Mesothelial cell of epicardium (in vitro differentiated cells): Measurements from ENCODE around the gene ABL2. TPM values are rescaled to one million over a fixed set of nuclear protein-coding genes. Genes with fewer than 3 reads are reported as not detected.

Experiments
- DNase-seq, 2 experiments: peaks; one replicate each; pipeline ENCODE4 v3.0.0; 2021; ENCODE audit warnings: low spot score in 2 of 2; ENCODE audit not compliant: unreplicated experiment in 2 of 2
- H3K27ac Mint-ChIP-seq: 2 replicates; pipeline ENCODE4 v1.8.0; 2021; ENCODE audit warnings: mixed read lengths
- H3K27me3 Mint-ChIP-seq: 2 replicates; pipeline ENCODE4 v1.8.0; 2021; ENCODE audit warnings: low read depth, mixed read lengths
- H3K36me3 Mint-ChIP-seq: 2 replicates; pipeline ENCODE4 v1.8.0; 2021; ENCODE audit warnings: mixed read lengths
- H3K4me1 Mint-ChIP-seq: 2 replicates; pipeline ENCODE4 v1.8.0; 2021; ENCODE audit warnings: mixed read lengths
- H3K4me3 Mint-ChIP-seq: 2 replicates; pipeline ENCODE4 v1.8.0; 2021; ENCODE audit warnings: mild to moderate bottlenecking, moderate library complexity, mixed read lengths
- H3K9me3 Mint-ChIP-seq: 2 replicates; pipeline ENCODE4 v1.8.0; 2021; ENCODE audit warnings: mixed read lengths
- CTCF ChIP-seq: fragments of 200-600 bp; sonication (generic); IDR thresholded peaks from one replicate; pipeline ENCODE4 v1.5.0; 2021; ENCODE audit warnings: antibody characterized with exemption; ENCODE audit not compliant: unreplicated experiment
- total RNA-seq: library from RNA; stranded (reverse); gene quantifications from 3 replicates; pipeline ENCODE4 v1.2.1, GENCODE V29; 2021

Gene ABL2
- total RNA-seq, 1 donor from 2014 or later, result 23.7 TPM

DNA sequence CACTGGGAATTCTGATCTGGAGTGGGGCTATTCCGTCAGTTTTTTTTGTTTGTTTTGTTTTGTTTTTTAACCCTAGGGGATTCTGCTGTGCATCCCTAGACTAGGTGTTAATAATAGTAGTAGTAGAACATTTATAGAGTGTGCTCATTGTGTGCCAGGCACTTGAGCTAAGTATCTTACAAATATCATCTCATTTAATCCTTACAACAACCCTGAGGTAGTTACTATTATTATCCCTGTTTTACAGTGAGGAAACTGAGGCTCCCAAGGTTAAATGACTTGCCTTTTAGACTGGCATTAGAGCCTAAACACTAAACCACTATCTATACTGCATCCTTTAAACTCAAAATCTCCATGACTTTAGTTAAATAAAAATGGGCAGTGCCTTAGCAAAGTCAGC, 125.5 kb downstream of the ABL2 start:
- TF ChIP-seq CTCF, result no peak
- no peak overlapping the region for H3K4me3 Mint-ChIP-seq
- no peaks in the 10 kb centered on the region for H3K9me3 Mint-ChIP-seq
- peaks cover 9% of the 10 kb centered on the region for H3K4me1 Mint-ChIP-seq
- no peaks in the 10 kb centered on the region for H3K27me3 Mint-ChIP-seq
- H3K27ac Mint-ChIP-seq, result no peak overlapping the region
- peaks cover 19% of the 10 kb centered on the region for H3K36me3 Mint-ChIP-seq
- DNase-seq, result no peak

- H3K9me3 Mint-ChIP-seq, result no peaks in the 10 kb centered on the region
- DNase-seq, result no peak
- no peak overlapping the region for H3K4me3 Mint-ChIP-seq
- no peak overlapping the region for H3K27ac Mint-ChIP-seq
- TF ChIP-seq CTCF, result no peak
- peaks cover 17% of the 10 kb centered on the region for H3K36me3 Mint-ChIP-seq
- no peaks in the 10 kb centered on the region for H3K27me3 Mint-ChIP-seq
- H3K4me1 Mint-ChIP-seq, result peaks cover 9% of the 10 kb centered on the region
Observed at GRCh38 chr1:179101566-179101965, 127.9 kb downstream of the ABL2 start.

GRCh38 chr1:179099891-179100290, 129.6 kb downstream of the ABL2 start:
- Mint-ChIP-seq H3K27ac (no peak overlapping the region), H3K27me3 (no peaks in the 10 kb centered on the region), H3K4me1 (peaks cover 2% of the 10 kb centered on the region), H3K4me3 (no peak overlapping the region), H3K36me3 (peaks cover 25% of the 10 kb centered on the region), H3K9me3 (no peaks in the 10 kb centered on the region)
- no peak for DNase-seq
- no peak for TF ChIP-seq CTCF

DNA sequence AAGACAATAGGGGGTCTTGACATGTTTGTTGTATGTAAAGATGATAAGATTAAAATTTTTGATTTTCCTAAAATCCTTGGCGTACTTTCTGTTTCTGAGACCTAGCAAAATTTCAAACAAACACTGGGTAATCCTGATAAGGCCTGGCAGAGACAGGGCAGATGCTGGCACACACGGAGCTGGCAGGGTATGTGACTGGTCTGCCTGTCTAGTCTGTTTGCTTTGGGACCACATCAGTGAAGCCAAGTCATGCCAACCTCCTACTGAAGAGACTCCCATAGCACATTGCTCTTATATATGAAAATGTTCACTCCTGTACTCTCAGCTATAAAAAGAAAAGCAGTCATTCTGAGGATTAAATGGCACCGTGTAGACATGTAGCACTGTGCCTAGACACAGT, 133.6 kb downstream of the ABL2 start:
- no peak for DNase-seq
- TF ChIP-seq CTCF, result no peak
- no peaks in the 10 kb centered on the region for H3K27me3 Mint-ChIP-seq
- peaks cover 3% of the 10 kb centered on the region for H3K4me1 Mint-ChIP-seq
- peaks cover 41% of the 10 kb centered on the region for H3K36me3 Mint-ChIP-seq
- no peaks in the 10 kb centered on the region for H3K9me3 Mint-ChIP-seq
- no peak overlapping the region for H3K27ac Mint-ChIP-seq
- H3K4me3 Mint-ChIP-seq, result no peak overlapping the region

GRCh38 chr1:179095377-179095776, 134.1 kb downstream of the ABL2 start:
- no peaks in the 10 kb centered on the region for H3K27me3 Mint-ChIP-seq
- peaks cover 38% of the 10 kb centered on the region for H3K36me3 Mint-ChIP-seq
- no peak for DNase-seq
- no peak overlapping the region for H3K4me3 Mint-ChIP-seq
- no peaks in the 10 kb centered on the region for H3K9me3 Mint-ChIP-seq
- H3K27ac Mint-ChIP-seq, result no peak overlapping the region
- peaks cover 3% of the 10 kb centered on the region for H3K4me1 Mint-ChIP-seq
- TF ChIP-seq CTCF, result no peak

- H3K27ac Mint-ChIP-seq, result peak overlapping the region; percentile 48
- H3K4me3 Mint-ChIP-seq, result no peak overlapping the region
- peaks cover 39% of the 10 kb centered on the region for H3K36me3 Mint-ChIP-seq
Observed at GRCh38 chr1:179094818-179095217, 134.7 kb downstream of the ABL2 start.

More at GRCh38 chr1:179094818-179095217, 134.7 kb downstream of the ABL2 start:
- DNase-seq, result no peak
- TF ChIP-seq CTCF, result no peak
- peaks cover 3% of the 10 kb centered on the region for H3K4me1 Mint-ChIP-seq
- no peaks in the 10 kb centered on the region for H3K27me3 Mint-ChIP-seq
- no peaks in the 10 kb centered on the region for H3K9me3 Mint-ChIP-seq
